Suprapubic skin (tissue), 4 donors: ENCODE data around the gene KRT10. TPM values are rescaled to one million over a fixed set of nuclear protein-coding genes. Genes with fewer than 3 reads are reported as not detected.

Experiments
- DNase-seq, 2 donors: peaks; one replicate each; pipeline ENCODE4 v3.0.0-alpha.2; 2019; ENCODE audit warnings: low spot score in 2 of 2
- H3K27ac ChIP-seq: fragments of 200-600 bp; sonication (generic); one replicate; pipeline ENCODE4 v1.5.1; 2019
- H3K27me3 ChIP-seq: fragments of 200-600 bp; sonication (generic); one replicate; pipeline ENCODE4 v1.5.1; 2019
- H3K36me3 ChIP-seq: fragments of 200-600 bp; sonication (generic); one replicate; pipeline ENCODE4 v1.5.1; 2019
- H3K4me1 ChIP-seq: fragments of 200-600 bp; sonication (generic); one replicate; pipeline ENCODE4 v1.5.1; 2019
- H3K4me3 ChIP-seq: fragments of 200-600 bp; sonication (generic); one replicate; pipeline ENCODE4 v1.5.1; 2019; ENCODE audit warnings: mild to moderate bottlenecking
- H3K9me3 ChIP-seq: fragments of 200-600 bp; sonication (generic); one replicate; pipeline ENCODE4 v1.5.1; 2019
- EP300 ChIP-seq: sonication (generic); formaldehyde crosslinking; IDR thresholded peaks from one replicate; pipeline ENCODE4 v1.6.1; 2017; ENCODE audit warnings: antibody characterized with exemption
- POLR2A ChIP-seq, 2 donors: fragments of 450-650 bp; IDR thresholded peaks; one replicate each; pipeline ENCODE4 v1.6.1; 2017; ENCODE audit warnings: antibody characterized with exemption in 2 of 2, mild to moderate bottlenecking in 2 of 2, moderate library complexity in 2 of 2
- POLR2AphosphoS5 ChIP-seq, 3 donors: sonication (generic); formaldehyde crosslinking; IDR thresholded peaks; one replicate each; pipeline ENCODE4 v1.6.1; 2017; ENCODE audit warnings: antibody characterized with exemption in 3 of 3
- WGBS: methylation state at CpG from one replicate; pipeline ENCODE4 v1.1.5; 2018; 5-methylcytosine and 5-hydroxymethylcytosine counted together
- total RNA-seq, 4 donors: library from RNA; depleted of rRNA; stranded (reverse); fragments of >200 nt; gene quantifications; one replicate each; pipeline ENCODE4 v1.1.0, GENCODE V29; 2016
- TF ChIP-seq, protein P1 (sequence below), 2 donors: fragments of 200-600 bp in 1 of 2; fragments of 450-650 bp in 1 of 2; sonication (generic) in 1 of 2; IDR thresholded peaks; one replicate each; pipeline ENCODE4 v1.5.1; 2016 to 2019; ENCODE audit warnings: antibody characterized with exemption in 2 of 2, mild to moderate bottlenecking in 1 of 2, moderate library complexity in 1 of 2

Gene KRT10
- total RNA-seq, 4 donors from 2014 or later, result 3,788 to 5,963 (median 5,237) TPM

DNA sequence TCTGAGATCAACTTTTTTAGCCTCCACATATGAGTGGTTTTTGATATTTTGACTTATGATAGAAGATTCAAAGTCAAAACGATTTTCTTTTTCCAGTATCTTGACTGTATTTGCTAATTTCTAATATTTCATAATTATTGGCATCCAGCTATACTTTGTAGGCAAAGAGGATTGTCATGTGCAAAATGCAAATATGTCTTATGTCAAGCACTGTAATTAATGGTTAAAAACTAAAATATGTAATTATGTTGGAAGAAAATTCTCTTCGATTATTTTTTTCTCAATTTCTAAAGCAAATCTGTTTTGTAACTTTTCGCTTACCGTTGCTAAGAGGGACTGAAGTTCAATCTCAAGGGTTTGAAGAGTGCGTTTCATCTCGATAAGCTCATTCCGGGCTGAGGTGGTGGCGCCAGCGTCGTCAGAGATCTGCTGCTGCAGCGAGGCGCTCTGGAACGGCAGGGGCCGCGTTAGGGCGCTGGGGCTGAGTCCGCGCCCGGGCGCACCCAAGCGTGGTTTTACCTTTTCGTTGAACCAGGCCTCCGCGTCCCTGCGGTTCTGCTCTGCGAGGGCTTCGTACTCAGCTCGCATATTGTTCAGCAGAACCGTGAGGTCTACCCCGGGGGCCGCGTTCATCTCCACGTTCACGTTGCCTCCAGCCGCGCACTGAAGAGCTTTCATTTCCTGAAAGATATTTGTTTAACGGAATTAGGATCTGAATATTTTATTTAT, 43.1 kb downstream of the KRT10 start:
- Histone ChIP-seq H3K4me3 (peak overlapping the region; percentile 36), H3K27me3 (peaks cover 44% of the 10 kb centered on the region), H3K27ac (no peak overlapping the region), H3K4me1 (peaks cover 4% of the 10 kb centered on the region), H3K36me3 (no peaks in the 10 kb centered on the region), H3K9me3 (no peaks in the 10 kb centered on the region)
- TF ChIP-seq, protein P1, sequence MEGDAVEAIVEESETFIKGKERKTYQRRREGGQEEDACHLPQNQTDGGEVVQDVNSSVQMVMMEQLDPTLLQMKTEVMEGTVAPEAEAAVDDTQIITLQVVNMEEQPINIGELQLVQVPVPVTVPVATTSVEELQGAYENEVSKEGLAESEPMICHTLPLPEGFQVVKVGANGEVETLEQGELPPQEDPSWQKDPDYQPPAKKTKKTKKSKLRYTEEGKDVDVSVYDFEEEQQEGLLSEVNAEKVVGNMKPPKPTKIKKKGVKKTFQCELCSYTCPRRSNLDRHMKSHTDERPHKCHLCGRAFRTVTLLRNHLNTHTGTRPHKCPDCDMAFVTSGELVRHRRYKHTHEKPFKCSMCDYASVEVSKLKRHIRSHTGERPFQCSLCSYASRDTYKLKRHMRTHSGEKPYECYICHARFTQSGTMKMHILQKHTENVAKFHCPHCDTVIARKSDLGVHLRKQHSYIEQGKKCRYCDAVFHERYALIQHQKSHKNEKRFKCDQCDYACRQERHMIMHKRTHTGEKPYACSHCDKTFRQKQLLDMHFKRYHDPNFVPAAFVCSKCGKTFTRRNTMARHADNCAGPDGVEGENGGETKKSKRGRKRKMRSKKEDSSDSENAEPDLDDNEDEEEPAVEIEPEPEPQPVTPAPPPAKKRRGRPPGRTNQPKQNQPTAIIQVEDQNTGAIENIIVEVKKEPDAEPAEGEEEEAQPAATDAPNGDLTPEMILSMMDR (IDR thresholded peaks at IDR 0.05), result no peak
- TF ChIP-seq POLR2AphosphoS5 (IDR thresholded peaks at IDR 0.05) (no peak), POLR2A (IDR thresholded peaks at IDR 0.05) (no peak), EP300 (no peak)
- 33% methylated on average over 35 of the region's 37 CpGs for WGBS
- DNase-seq, result no peak

DNA sequence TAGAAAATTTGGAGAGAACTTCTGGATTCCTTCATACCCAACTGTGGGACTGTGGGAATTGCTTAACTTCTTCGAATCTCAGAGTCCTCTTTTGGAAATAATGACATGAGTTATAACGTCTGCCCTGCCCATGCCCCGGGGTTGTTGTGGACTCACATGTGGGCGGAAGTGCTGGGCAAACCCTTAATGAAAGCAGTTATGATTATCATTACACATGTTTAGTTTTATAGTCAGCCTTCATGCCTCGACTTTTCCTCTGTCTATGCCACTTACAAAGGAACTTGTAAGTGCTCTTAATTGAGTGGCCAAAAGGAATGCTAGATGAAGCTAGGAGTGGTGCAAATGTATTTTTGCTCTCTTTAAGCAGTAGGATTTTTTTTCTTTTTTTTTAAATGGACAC, 44.0 kb downstream of the KRT10 start:
- Histone ChIP-seq H3K27ac (no peak overlapping the region), H3K4me3 (no peak overlapping the region), H3K27me3 (peaks cover 45% of the 10 kb centered on the region), H3K9me3 (no peaks in the 10 kb centered on the region), H3K36me3 (no peaks in the 10 kb centered on the region), H3K4me1 (peaks cover 4% of the 10 kb centered on the region)
- 30% methylated on average over 5 of the region's 5 CpGs for WGBS
- no peak for DNase-seq
- TF ChIP-seq POLR2A (IDR thresholded peaks at IDR 0.05) (no peak), EP300 (no peak), POLR2AphosphoS5 (IDR thresholded peaks at IDR 0.05) (no peak)
- TF ChIP-seq, protein P1 (IDR thresholded peaks at IDR 0.05), result no peak

DNA sequence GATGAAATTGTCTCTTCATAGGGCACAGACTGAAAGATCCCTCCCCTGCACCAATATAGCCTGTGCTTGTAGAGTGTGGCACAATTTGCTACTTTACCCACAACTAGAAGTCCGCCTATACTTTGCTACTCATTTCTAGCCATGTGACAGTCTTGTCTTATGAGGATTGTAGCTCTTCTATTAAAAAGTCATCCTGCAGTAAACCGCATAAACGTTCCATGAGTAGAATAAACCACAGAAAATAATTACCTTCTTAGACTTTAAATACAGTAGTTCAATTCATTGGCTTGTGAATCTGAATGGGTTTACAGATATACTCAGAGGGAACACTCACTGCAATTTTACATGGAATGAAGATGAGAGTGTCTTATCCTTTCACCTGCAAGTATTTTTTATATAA, 44.4 kb downstream of the KRT10 start:
- DNase-seq, result no peak
- TF ChIP-seq, protein P1 (IDR thresholded peaks at IDR 0.05), result no peak
- TF ChIP-seq POLR2A (IDR thresholded peaks at IDR 0.05) (no peak), EP300 (no peak), POLR2AphosphoS5 (IDR thresholded peaks at IDR 0.05) (no peak)
- H3K27ac ChIP-seq, result no peak overlapping the region
- H3K4me3 ChIP-seq, result no peak overlapping the region
- peaks cover 45% of the 10 kb centered on the region for H3K27me3 ChIP-seq
- H3K9me3 ChIP-seq, result no peaks in the 10 kb centered on the region
- H3K4me1 ChIP-seq, result peaks cover 4% of the 10 kb centered on the region
- WGBS, result 82% methylated on average over 3 of the region's 3 CpGs
- no peaks in the 10 kb centered on the region for H3K36me3 ChIP-seq

DNA sequence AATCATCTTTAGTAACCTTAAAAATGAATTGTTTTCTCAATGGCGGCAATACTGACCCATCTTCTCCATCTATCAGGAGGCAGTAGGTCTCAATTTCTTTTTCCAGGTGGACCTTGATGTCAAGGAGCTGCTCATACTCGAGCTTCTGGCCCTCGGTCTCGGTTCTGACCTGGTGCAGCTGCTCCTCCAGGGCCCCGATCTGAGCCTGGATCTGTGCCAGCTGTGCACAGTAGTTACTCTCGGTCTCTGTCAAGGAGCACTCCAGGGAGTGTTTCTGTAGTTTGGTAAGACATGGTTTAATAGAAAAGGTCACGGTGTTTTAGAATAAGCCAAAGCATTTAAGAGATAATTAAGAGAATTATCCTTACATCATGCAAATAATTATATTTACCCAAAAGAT, 45.0 kb downstream of the KRT10 start:
- no peak overlapping the region for H3K27ac ChIP-seq
- 85% methylated on average over 7 of the region's 7 CpGs for WGBS
- no peak for DNase-seq
- no peaks in the 10 kb centered on the region for H3K9me3 ChIP-seq
- no peak overlapping the region for H3K4me3 ChIP-seq
- H3K36me3 ChIP-seq, result no peaks in the 10 kb centered on the region
- TF ChIP-seq, protein P1 (IDR thresholded peaks at IDR 0.05), result no peak
- peaks cover 4% of the 10 kb centered on the region for H3K4me1 ChIP-seq
- peaks cover 43% of the 10 kb centered on the region for H3K27me3 ChIP-seq

DNA sequence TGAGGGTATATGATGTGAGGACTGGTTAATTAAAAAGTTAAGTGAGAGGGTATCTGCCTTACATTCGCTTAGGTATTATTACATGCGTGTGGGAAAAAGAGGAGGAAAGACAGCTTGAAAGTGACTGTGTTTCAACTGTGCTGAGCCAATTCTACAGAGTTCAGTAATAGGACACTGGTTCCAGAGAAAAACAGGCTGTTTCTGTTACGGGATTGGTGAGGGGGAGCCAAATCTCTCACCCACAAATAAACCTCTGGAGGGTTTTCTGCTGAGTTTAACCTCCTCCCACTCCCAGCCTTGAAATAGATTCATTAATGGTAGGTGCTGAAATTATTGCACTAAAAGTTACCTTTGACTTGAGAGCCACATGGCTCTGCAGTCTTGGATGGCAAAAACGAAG, 46.5 kb downstream of the KRT10 start:
- TF ChIP-seq, protein P1 (IDR thresholded peaks at IDR 0.05), result no peak
- TF ChIP-seq EP300 (no peak), POLR2A (IDR thresholded peaks at IDR 0.05) (no peak), POLR2AphosphoS5 (IDR thresholded peaks at IDR 0.05) (no peak)
- Histone ChIP-seq H3K27me3 (peaks cover 45% of the 10 kb centered on the region), H3K4me3 (no peak overlapping the region), H3K9me3 (no peaks in the 10 kb centered on the region), H3K4me1 (peaks cover 4% of the 10 kb centered on the region), H3K27ac (no peak overlapping the region), H3K36me3 (no peaks in the 10 kb centered on the region)
- no peak for DNase-seq
- 69% methylated on average over 4 of the region's 4 CpGs for WGBS
